ENCODE data around the gene KRT82.

The KRT82 gene

DNA sequence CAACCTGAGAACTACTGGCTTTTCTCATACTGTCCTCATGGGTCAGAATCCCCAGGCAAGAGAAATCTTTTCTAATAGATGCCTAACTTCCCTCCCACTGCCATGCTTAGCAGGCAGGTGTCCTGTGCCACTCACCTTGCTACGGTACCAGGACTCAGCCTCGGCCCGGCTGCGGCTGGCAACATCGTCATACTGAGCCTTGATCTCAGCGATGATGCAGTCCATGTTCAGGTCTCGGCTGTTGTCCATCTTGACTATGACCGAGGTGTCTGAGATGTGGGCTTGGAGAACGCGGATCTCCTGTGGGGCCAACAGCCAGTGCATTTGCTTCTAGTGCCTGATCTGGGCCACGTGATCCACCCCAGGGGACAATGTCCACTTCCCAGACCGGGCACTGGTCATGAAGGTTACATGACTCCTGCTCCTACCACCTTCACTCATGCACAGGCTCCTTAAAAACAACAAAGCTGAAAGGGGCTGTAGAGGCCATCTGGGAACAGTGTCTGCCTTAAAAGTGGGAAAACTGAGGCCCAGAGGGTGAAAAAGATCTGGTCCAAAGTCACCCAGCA, 42.9 kb downstream of the KRT82 start:
- Histone ChIP-seq H3K36me3 (ENCODE audit: control insufficient read depth in 1 of 2, insufficient read depth in 2 of 2, low read length in 2 of 2) (no peaks in the 10 kb centered on the region), H3K23ac (ENCODE audit: low read length) (no peak overlapping the region), H3K4me1 (ENCODE audit: control insufficient read depth in 1 of 2, insufficient read depth in 2 of 2, low read length in 2 of 2) (no peaks in the 10 kb centered on the region), H2BK5ac (ENCODE audit: low read depth, low read length, poor library complexity) (no peak overlapping the region), H3K79me1 (ENCODE audit: low read length) (no peaks in the 10 kb centered on the region), H3K18ac (ENCODE audit: low read length) (no peak overlapping the region), H3K4me2 (ENCODE audit: low read length) (no peak overlapping the region), H2BK120ac (ENCODE audit: insufficient read depth, low read length, poor library complexity) (no peak overlapping the region), H3K14ac (ENCODE audit: low read length) (no peak overlapping the region), H3K9ac (ENCODE audit: low read length) (no peak overlapping the region), H3K4ac (ENCODE audit: low read depth, low read length) (no peak overlapping the region), H3K9me3 (ENCODE audit: insufficient read depth, low read depth, low read length) (peaks cover 2% of the 10 kb centered on the region), H3K4me3 (ENCODE audit: low read depth, low read length) (no peak overlapping the region), H3K79me2 (ENCODE audit: control insufficient read depth, insufficient read depth, low read length, poor library complexity) (no peaks in the 10 kb centered on the region), H3K27me3 (ENCODE audit: insufficient read depth, low read length) (no peaks in the 10 kb centered on the region), H2BK12ac (ENCODE audit: low read length) (no peak overlapping the region), H4K8ac (ENCODE audit: low read depth, low read length) (no peak overlapping the region), H3K27ac (ENCODE audit: low read depth, low read length) (no peak overlapping the region), H2AK5ac (ENCODE audit: low read length) (no peak overlapping the region), H4K91ac (ENCODE audit: low read depth, low read length) (no peak overlapping the region), H2AFZ (ENCODE audit: insufficient read depth, low read length, poor library complexity) (no peak overlapping the region), H4K12ac (ENCODE audit: low read depth, low read length) (no peak overlapping the region)
- DNase-seq, result no peak
- WGBS (ENCODE audit: extremely low coverage, insufficient coverage, insufficient read length), result no CpG with 5 or more reads among the region's 12 CpGs

- no peak for DNase-seq
- no peak overlapping the region for H3K4ac ChIP-seq (ENCODE audit: low read depth, low read length)
- no peaks in the 10 kb centered on the region for H3K79me1 ChIP-seq (ENCODE audit: low read length)
- WGBS (ENCODE audit: extremely low coverage, insufficient coverage, insufficient read length), result no CpG with 5 or more reads among the region's 11 CpGs
- H3K27me3 ChIP-seq (ENCODE audit: insufficient read depth, low read length), result no peaks in the 10 kb centered on the region
- no peak overlapping the region for H2AK5ac ChIP-seq (ENCODE audit: low read length)
- H3K9me3 ChIP-seq (ENCODE audit: insufficient read depth, low read depth, low read length), result peaks cover 2% of the 10 kb centered on the region
- no peak overlapping the region for H3K4me2 ChIP-seq (ENCODE audit: low read length)
- no peak overlapping the region for H3K9ac ChIP-seq (ENCODE audit: low read length)
- no peak overlapping the region for H4K12ac ChIP-seq (ENCODE audit: low read depth, low read length)
- no peak overlapping the region for H3K14ac ChIP-seq (ENCODE audit: low read length)
- H2BK5ac ChIP-seq (ENCODE audit: low read depth, low read length, poor library complexity), result no peak overlapping the region
- no peak overlapping the region for H4K8ac ChIP-seq (ENCODE audit: low read depth, low read length)
- H4K91ac ChIP-seq (ENCODE audit: low read depth, low read length), result no peak overlapping the region
- no peaks in the 10 kb centered on the region for H3K36me3 ChIP-seq (ENCODE audit: control insufficient read depth in 1 of 2, insufficient read depth in 2 of 2, low read length in 2 of 2)
- H2BK12ac ChIP-seq (ENCODE audit: low read length), result no peak overlapping the region
- H3K27ac ChIP-seq (ENCODE audit: low read depth, low read length), result no peak overlapping the region
- no peak overlapping the region for H3K23ac ChIP-seq (ENCODE audit: low read length)
- no peak overlapping the region for H2BK120ac ChIP-seq (ENCODE audit: insufficient read depth, low read length, poor library complexity)
- H3K18ac ChIP-seq (ENCODE audit: low read length), result no peak overlapping the region
- no peaks in the 10 kb centered on the region for H3K79me2 ChIP-seq (ENCODE audit: control insufficient read depth, insufficient read depth, low read length, poor library complexity)
- no peak overlapping the region for H2AFZ ChIP-seq (ENCODE audit: insufficient read depth, low read length, poor library complexity)
- H3K4me3 ChIP-seq (ENCODE audit: low read depth, low read length), result peak overlapping the region; percentile 53
- no peaks in the 10 kb centered on the region for H3K4me1 ChIP-seq (ENCODE audit: control insufficient read depth in 1 of 2, insufficient read depth in 2 of 2, low read length in 2 of 2)
Measured at GRCh38 chr12:52362118-52362726, 43.9 kb downstream of the KRT82 start.

DNA sequence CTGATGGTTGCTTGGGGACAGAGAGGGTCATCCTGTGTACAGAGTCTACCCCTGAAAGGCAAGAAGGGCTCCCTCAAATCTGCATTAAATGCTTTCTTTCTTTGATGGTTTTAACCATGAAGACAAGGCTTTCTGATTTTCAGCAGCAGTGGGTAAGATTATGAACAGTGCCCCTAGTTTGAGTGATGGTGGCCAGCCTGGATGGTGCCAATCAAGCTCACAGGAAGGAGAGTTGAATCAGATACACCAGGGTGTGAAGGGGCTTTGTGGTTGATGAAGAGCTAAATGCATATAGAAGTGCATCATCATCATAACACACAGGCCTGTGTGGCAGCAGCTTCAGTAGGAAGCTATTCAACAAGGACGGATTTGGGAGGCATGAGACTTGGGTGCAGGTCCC, 44.6 kb downstream of the KRT82 start:
- H3K4me2 ChIP-seq (ENCODE audit: low read length), result no peak overlapping the region
- WGBS (ENCODE audit: extremely low coverage, insufficient coverage, insufficient read length), result no CpG with 5 or more reads among the region's 1 CpG

GRCh38 chr12:52360663-52361271, 45.4 kb downstream of the KRT82 start:
- H3K79me2 ChIP-seq (ENCODE audit: control insufficient read depth, insufficient read depth, low read length, poor library complexity), result no peaks in the 10 kb centered on the region
- H3K4me2 ChIP-seq (ENCODE audit: low read length), result no peak overlapping the region
- H2AK5ac ChIP-seq (ENCODE audit: low read length), result no peak overlapping the region
- no peak overlapping the region for H3K23ac ChIP-seq (ENCODE audit: low read length)
- H3K4me1 ChIP-seq (ENCODE audit: control insufficient read depth in 1 of 2, insufficient read depth in 2 of 2, low read length in 2 of 2), result no peaks in the 10 kb centered on the region
- no peak overlapping the region for H2AFZ ChIP-seq (ENCODE audit: insufficient read depth, low read length, poor library complexity)
- H3K9ac ChIP-seq (ENCODE audit: low read length), result no peak overlapping the region
- no peak overlapping the region for H3K4ac ChIP-seq (ENCODE audit: low read depth, low read length)
- no peak overlapping the region for H3K14ac ChIP-seq (ENCODE audit: low read length)
- H3K79me1 ChIP-seq (ENCODE audit: low read length), result no peaks in the 10 kb centered on the region
- H2BK12ac ChIP-seq (ENCODE audit: low read length), result no peak overlapping the region
- H4K12ac ChIP-seq (ENCODE audit: low read depth, low read length), result no peak overlapping the region
- no peak for DNase-seq
- H2BK120ac ChIP-seq (ENCODE audit: insufficient read depth, low read length, poor library complexity), result no peak overlapping the region
- no CpG with 5 or more reads among the region's 13 CpGs for WGBS (ENCODE audit: extremely low coverage, insufficient coverage, insufficient read length)
- no peak overlapping the region for H3K4me3 ChIP-seq (ENCODE audit: low read depth, low read length)
- no peak overlapping the region for H3K27ac ChIP-seq (ENCODE audit: low read depth, low read length)
- no peaks in the 10 kb centered on the region for H3K36me3 ChIP-seq (ENCODE audit: control insufficient read depth in 1 of 2, insufficient read depth in 2 of 2, low read length in 2 of 2)
- H2BK5ac ChIP-seq (ENCODE audit: low read depth, low read length, poor library complexity), result no peak overlapping the region
- no peak overlapping the region for H3K18ac ChIP-seq (ENCODE audit: low read length)
- no peak overlapping the region for H4K91ac ChIP-seq (ENCODE audit: low read depth, low read length)
- no peaks in the 10 kb centered on the region for H3K27me3 ChIP-seq (ENCODE audit: insufficient read depth, low read length)
- peaks cover 2% of the 10 kb centered on the region for H3K9me3 ChIP-seq (ENCODE audit: insufficient read depth, low read depth, low read length)
- H4K8ac ChIP-seq (ENCODE audit: low read depth, low read length), result no peak overlapping the region

More for the DNA sequence above, 44.6 kb downstream of the KRT82 start:
- no peak overlapping the region for H3K14ac ChIP-seq (ENCODE audit: low read length)
- no peak overlapping the region for H3K9ac ChIP-seq (ENCODE audit: low read length)
- H3K18ac ChIP-seq (ENCODE audit: low read length), result no peak overlapping the region
- H3K27me3 ChIP-seq (ENCODE audit: insufficient read depth, low read length), result no peaks in the 10 kb centered on the region
- H3K4ac ChIP-seq (ENCODE audit: low read depth, low read length), result no peak overlapping the region
- H4K8ac ChIP-seq (ENCODE audit: low read depth, low read length), result no peak overlapping the region
- no peak overlapping the region for H3K27ac ChIP-seq (ENCODE audit: low read depth, low read length)
- no peaks in the 10 kb centered on the region for H3K36me3 ChIP-seq (ENCODE audit: control insufficient read depth in 1 of 2, insufficient read depth in 2 of 2, low read length in 2 of 2)
- peaks cover 2% of the 10 kb centered on the region for H3K9me3 ChIP-seq (ENCODE audit: insufficient read depth, low read depth, low read length)
- no peak overlapping the region for H2AK5ac ChIP-seq (ENCODE audit: low read length)
- no peak overlapping the region for H2BK120ac ChIP-seq (ENCODE audit: insufficient read depth, low read length, poor library complexity)
- no peaks in the 10 kb centered on the region for H3K4me1 ChIP-seq (ENCODE audit: control insufficient read depth in 1 of 2, insufficient read depth in 2 of 2, low read length in 2 of 2)
- H4K12ac ChIP-seq (ENCODE audit: low read depth, low read length), result no peak overlapping the region
- DNase-seq, result no peak
- no peak overlapping the region for H3K4me3 ChIP-seq (ENCODE audit: low read depth, low read length)
- H2AFZ ChIP-seq (ENCODE audit: insufficient read depth, low read length, poor library complexity), result no peak overlapping the region
- H3K23ac ChIP-seq (ENCODE audit: low read length), result no peak overlapping the region
- no peaks in the 10 kb centered on the region for H3K79me1 ChIP-seq (ENCODE audit: low read length)
- H4K91ac ChIP-seq (ENCODE audit: low read depth, low read length), result no peak overlapping the region
- no peak overlapping the region for H2BK12ac ChIP-seq (ENCODE audit: low read length)
- H2BK5ac ChIP-seq (ENCODE audit: low read depth, low read length, poor library complexity), result no peak overlapping the region
- H3K79me2 ChIP-seq (ENCODE audit: control insufficient read depth, insufficient read depth, low read length, poor library complexity), result no peaks in the 10 kb centered on the region

All from trophoblast cell (in vitro differentiated cells and primary cell).